ENCODE data around the gene LAPTM5. TPM values are rescaled to one million over a fixed set of nuclear protein-coding genes. Genes with fewer than 3 reads are reported as not detected.
A peak's percentile ranks its signal among the peaks of the same experiment; 100 is the strongest.

Gene LAPTM5
- total RNA-seq, 4 donors from 2014 or later, result 2.3 to 14.8 (median 10.1) TPM

DNA sequence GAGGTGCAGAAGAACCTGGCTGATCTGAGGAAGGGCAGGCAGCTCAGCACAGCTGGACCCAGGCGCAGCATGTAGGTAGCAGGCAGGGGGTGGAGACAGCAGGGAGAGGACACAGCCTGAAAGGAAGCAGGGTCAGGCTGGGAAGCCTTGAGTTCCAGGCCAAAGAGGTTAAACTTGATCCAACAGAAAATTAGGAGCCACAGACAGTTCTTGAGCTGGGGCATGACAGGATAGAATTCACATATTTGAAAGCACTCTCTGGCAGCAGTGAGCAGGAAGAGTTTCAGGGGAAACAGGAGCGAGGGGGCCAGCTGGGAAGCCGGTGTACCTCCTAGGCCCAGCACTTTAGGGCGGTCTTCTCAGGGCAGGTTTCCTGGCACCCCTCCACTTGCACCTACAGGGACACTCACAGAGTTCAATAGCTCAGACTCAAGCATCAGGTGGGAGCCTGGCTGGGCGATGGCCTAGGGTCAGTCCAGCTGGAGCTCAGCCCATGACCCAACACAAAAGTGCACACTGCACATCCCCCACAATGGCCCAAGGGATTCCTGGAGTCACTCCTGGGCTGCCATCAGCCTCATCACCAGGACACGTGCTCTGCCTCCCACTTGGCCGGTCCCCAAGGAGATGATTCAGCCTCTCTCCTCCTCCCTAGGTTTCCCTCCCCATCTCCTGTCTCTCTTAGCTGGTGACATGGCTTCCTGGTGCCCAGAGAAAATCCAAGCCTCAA, 56.9 kb downstream of the LAPTM5 start:
- no peaks in the 10 kb centered on the region for H3K36me3 ChIP-seq
- H3K27ac ChIP-seq, result no peak overlapping the region
- DNase-seq (peak in 1 of 2 donors; percentile 64), ATAC-seq (peak in 1 of 2 donors; percentile 31)
- H3K4me1 ChIP-seq, result peaks cover 0 to 5% of the 10 kb centered on the region in 2 donors
- no peak overlapping the region for H3K4me3 ChIP-seq
- in situ Hi-C loops (cut with MboI; ENCODE audit: low sequenced_read_pairs in 4 of 4), result loop anchor here in 1 of 4 donors (25.0 kb wide), 1 partner anchor 1813 kb away; no protein-coding TSS in a partner anchor
- TF ChIP-seq, protein P1, sequence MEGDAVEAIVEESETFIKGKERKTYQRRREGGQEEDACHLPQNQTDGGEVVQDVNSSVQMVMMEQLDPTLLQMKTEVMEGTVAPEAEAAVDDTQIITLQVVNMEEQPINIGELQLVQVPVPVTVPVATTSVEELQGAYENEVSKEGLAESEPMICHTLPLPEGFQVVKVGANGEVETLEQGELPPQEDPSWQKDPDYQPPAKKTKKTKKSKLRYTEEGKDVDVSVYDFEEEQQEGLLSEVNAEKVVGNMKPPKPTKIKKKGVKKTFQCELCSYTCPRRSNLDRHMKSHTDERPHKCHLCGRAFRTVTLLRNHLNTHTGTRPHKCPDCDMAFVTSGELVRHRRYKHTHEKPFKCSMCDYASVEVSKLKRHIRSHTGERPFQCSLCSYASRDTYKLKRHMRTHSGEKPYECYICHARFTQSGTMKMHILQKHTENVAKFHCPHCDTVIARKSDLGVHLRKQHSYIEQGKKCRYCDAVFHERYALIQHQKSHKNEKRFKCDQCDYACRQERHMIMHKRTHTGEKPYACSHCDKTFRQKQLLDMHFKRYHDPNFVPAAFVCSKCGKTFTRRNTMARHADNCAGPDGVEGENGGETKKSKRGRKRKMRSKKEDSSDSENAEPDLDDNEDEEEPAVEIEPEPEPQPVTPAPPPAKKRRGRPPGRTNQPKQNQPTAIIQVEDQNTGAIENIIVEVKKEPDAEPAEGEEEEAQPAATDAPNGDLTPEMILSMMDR (IDR thresholded peaks at IDR 0.05 in 4 of 5, conservative IDR thresholded peaks at IDR 0.05 in 1 of 5), result no peak
- TF ChIP-seq POLR2A (IDR thresholded peaks at IDR 0.05), result no peak
- H3K27me3 ChIP-seq, result no peaks in the 10 kb centered on the region
- H3K9me3 ChIP-seq, result no peaks in the 10 kb centered on the region
- intact Hi-C loops (cut with DNase I; ENCODE audit: low total_unique reads), result no loop called here

DNA sequence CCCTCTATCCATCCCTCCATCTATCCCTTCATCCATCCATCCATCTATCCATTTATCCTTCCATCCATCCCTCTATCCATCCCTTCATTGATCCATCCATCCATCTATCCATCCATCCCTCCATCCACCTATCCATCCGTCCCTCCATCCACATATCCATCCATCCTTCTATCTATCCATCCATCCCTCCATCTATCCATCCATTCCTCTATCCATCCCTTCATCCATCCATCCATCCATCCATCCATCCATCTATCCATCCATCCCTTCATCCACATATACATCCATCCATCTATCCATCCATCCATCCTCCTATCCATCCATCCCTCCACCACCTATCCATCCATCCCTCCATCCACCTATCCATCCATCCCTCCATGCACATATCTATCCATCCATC, 57.8 kb downstream of the LAPTM5 start:
- Histone ChIP-seq H3K27me3 (no peaks in the 10 kb centered on the region), H3K36me3 (no peaks in the 10 kb centered on the region), H3K27ac (no peak overlapping the region), H3K4me3 (no peak overlapping the region), H3K9me3 (no peaks in the 10 kb centered on the region), H3K4me1 (peaks cover 0 to 5% of the 10 kb centered on the region in 2 donors)
- intact Hi-C loops (cut with DNase I; ENCODE audit: low total_unique reads), result no loop called here
- in situ Hi-C loops (cut with MboI; ENCODE audit: low sequenced_read_pairs in 4 of 4), result loop anchor here in 3 of 4 donors (25.0 kb wide), 5 partner anchors 912 to 1912 kb away; partner anchors contain the start of genes MECR (in 1 of the 3) and PTPRU (in 1 of the 3)
- DNase-seq (no peak), ATAC-seq (no peak)
- TF ChIP-seq POLR2A (IDR thresholded peaks at IDR 0.05), result no peak
- TF ChIP-seq, protein P1 (IDR thresholded peaks at IDR 0.05 in 4 of 5, conservative IDR thresholded peaks at IDR 0.05 in 1 of 5), result no peak

DNA sequence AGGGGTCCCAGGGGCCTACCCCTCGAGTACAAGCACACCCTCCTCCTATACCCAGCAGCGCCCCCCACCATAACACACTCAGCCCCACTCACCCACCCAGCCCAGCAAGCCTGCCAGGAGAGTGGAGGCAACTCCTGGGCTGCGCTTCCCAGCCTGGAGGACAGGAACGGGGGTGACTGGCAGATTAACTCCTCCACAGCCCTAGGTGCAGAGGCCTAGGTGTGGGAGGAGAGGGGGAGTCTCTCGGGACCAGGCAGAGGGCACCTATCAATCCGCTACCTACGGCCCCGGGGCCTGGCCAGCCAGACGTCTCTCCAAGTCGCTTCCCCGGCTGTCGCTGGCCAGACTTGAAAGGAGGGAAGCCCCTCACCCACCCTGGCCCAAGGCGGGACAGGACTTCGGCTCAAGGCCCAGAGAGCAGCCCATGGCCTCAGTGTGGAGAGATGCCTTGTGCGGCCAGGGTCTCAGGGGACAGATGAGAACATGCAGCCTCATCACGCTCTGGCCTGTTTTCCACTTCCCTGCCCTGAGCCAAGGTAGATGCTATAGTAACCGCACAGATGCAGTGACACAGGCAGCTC, 59.1 kb downstream of the LAPTM5 start:
- Histone ChIP-seq H3K9me3 (no peaks in the 10 kb centered on the region), H3K36me3 (no peaks in the 10 kb centered on the region), H3K27ac (no peak overlapping the region), H3K4me3 (no peak overlapping the region), H3K4me1 (peaks cover 0 to 5% of the 10 kb centered on the region in 2 donors), H3K27me3 (no peaks in the 10 kb centered on the region)
- no peak for DNase-seq
- no peak for ATAC-seq
- TF ChIP-seq POLR2A (IDR thresholded peaks at IDR 0.05), result no peak
- TF ChIP-seq, protein P1 (IDR thresholded peaks at IDR 0.05 in 4 of 5, conservative IDR thresholded peaks at IDR 0.05 in 1 of 5), result no peak
- in situ Hi-C loops (cut with MboI; ENCODE audit: low sequenced_read_pairs in 4 of 4) (loop anchor here in 3 of 4 donors (25.0 kb wide), 4 partner anchors 911 to 1911 kb away; partner anchors contain the start of genes MECR (in 1 of the 3) and PTPRU (in 1 of the 3)), intact Hi-C loops (cut with DNase I; ENCODE audit: low total_unique reads) (no loop called here)

DNA sequence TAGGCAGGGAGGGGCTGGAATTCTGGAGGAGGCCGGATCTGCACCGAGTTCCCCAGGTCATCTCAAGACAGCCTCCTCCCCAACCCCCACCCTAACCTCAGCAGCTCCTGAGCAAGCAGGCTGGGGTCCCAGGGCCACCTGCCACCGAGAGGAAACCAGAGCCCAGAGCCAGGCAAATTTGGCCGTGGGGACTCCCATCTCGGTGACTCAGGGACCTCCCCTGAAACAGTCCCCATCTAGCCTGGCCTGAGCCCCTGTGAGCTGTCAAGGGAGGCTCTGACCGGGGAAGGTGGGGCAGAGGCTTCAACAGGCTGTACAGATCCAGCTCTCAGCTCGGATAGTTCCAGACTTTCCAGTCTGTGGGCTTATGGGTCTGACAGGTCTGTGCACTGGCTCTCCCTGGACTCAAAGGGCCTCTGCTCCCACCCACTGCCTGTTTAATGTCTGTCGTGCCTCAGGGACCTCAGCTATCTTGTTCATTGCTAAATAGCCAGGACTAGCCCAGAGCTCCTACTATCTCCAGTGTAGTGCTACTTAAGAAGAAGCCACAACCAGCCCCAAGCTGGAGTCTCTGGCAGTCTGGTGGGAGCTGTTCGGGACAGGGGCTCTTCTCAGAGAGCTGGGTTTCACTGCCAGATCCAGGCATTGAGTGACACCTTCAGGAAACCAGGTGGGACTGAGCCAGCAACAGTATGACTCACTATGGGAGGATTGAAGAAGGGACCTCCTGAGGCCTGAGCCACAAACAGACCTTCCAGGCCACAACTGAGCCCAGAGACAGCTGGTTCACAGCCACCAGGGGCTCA, 59.8 kb downstream of the LAPTM5 start:
- no peaks in the 10 kb centered on the region for H3K27me3 ChIP-seq
- intact Hi-C loops (cut with DNase I; ENCODE audit: low total_unique reads) (no loop called here), in situ Hi-C loops (cut with MboI; ENCODE audit: low sequenced_read_pairs in 4 of 4) (loop anchor here in 3 of 4 donors (25.0 kb wide), 4 partner anchors 910 to 1910 kb away; partner anchors contain the start of genes MECR (in 1 of the 3) and PTPRU (in 1 of the 3))
- no peaks in the 10 kb centered on the region for H3K9me3 ChIP-seq
- ATAC-seq, result peak in 1 of 2 donors; percentile 5
- H3K27ac ChIP-seq, result no peak overlapping the region
- H3K36me3 ChIP-seq, result no peaks in the 10 kb centered on the region
- no peak for DNase-seq
- TF ChIP-seq, protein P1 (IDR thresholded peaks at IDR 0.05 in 4 of 5, conservative IDR thresholded peaks at IDR 0.05 in 1 of 5), result no peak
- no peak for TF ChIP-seq POLR2A (IDR thresholded peaks at IDR 0.05)
- H3K4me1 ChIP-seq, result peaks cover 0 to 5% of the 10 kb centered on the region in 2 donors
- no peak overlapping the region for H3K4me3 ChIP-seq

Data from gastrocnemius medialis (tissue), 4 donors.